ENCODE measurements around the gene ADAMTSL2.

Gene ADAMTSL2

GRCh38 chr9:133609311-133610098 lies 75.0 kb downstream of the ADAMTSL2 start, which contains the start of gene FAM163B:
FAM163B (minus strand) TSS chr9:133609389; CDS start chr9:133580223, 29,166 bp downstream.
- peak in 3 of 4 experiments; percentile 21 to 47 (median 29) for DNase-seq

- no peak for DNase-seq
Measured at GRCh38 chr9:133610845-133611244, 76.3 kb downstream of the ADAMTSL2 start.

DNA sequence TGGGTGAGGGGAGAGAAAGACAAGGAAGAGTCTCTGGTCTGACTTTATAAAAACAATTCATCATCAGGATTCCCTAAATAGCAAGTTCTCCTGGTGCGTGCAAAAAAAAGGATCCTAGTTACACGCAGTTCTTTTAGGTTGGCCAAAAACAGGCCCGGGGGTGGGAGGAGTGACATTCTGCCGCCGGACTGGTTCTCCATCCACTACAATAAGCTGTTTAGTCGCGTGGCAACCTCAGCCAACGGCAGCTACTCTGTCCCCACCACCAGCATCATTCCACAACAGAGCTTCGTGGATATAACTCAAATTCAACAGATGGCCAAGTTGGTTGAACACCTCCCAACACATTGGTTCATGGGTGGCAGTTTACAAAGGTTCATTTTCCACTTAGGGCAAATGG lies 77.5 kb downstream of the ADAMTSL2 start:
- no peak for DNase-seq

DNA sequence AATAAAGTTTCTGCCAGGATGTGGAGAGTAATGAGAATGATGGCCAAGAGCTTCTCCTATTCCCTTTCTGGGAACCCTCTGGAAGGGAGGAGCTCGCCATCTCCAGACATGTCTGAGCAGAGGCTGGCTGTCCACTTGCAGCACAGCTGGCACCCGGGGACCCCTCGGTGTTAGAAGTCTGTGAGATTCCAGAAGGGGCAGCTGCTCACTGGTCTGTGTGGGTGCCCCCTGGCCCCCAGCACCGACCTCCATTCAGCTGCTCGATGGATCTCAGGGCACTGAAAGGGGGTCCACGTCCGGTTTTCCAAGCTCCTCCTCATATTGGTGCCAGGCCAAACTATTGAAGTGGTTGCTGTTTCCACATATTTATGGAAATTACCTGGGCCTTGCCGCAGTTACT lies 78.3 kb downstream of the ADAMTSL2 start:
- DNase-seq, result no peak

- DNase-seq, result no peak
Measured at GRCh38 chr9:133613432-133613831, 78.9 kb downstream of the ADAMTSL2 start.

- no peak for DNase-seq
Measured at GRCh38 chr9:133614056-133614455, 79.6 kb downstream of the ADAMTSL2 start.

GRCh38 chr9:133614678-133615077 lies 80.2 kb downstream of the ADAMTSL2 start:
- no peak for DNase-seq

DNA sequence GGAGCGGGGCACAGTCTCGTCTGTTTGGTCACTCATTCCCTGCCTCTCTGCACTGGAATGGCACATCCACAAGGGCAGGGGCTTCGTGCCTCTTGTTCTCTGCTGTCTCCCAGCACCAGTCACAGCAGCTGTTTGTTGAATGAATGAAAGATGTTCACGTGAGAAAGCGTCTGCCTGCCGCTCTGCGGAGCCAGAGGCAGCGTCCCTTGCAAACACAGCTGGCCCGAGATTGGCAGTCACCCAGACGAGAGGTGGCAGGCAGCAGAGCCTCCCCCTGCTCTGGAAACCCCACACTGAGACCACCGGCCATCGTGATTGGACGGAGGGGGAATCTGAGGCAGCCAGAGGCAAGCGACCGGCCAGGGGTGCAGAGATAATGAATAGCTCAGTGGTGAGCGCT lies 80.7 kb downstream of the ADAMTSL2 start:
- no peak for DNase-seq

DNA sequence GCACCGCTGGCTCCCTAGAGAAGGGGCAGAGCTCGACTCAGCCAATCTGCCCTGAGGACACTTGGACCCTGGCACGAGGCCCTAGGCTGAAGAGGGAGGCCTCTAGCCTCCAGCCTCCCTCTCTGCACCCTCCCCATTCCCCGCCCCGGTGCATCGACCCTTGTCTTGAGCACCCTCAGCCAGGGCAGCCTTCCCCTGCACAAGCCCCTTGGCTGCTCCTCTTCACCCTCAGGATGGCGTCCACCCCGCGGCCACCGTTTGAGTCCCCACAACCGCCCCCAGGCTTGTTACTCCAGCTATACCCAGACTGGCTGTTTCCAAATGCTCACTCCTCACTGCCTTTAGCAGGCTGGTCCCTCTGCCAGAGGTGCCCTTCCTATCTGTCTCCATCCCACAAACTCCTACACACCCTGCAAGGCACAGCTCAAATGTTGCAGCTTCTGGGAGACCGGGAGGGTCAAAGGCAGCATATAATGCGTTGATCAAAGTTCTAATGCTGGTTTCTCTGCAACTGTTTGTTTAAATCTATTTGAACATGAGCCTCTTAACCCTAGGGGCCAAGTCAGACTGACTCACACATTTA lies 81.2 kb downstream of the ADAMTSL2 start:
- no peak for DNase-seq

GRCh38 chr9:133616643-133617405 lies 82.3 kb downstream of the ADAMTSL2 start:
- DNase-seq, result no peak

DNA sequence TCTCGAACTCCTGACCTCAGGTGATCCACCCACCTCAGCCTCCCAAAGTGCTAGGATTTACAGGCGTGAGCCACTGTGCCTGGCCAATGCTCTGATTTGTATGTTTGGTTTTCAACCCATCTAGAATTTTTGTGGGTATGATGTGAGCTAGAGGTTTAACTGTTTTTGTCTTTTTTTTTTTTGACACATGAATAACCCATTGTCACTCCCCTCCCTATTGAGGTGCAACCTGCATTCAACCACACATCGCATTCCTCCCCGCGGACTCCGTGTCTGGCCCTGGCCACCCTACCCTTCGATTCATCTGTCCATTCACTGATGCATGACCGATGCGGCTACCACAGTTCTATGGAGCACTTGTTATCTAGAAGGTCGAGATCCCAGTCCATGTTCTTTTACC lies 84.2 kb downstream of the ADAMTSL2 start:
- DNase-seq, result no peak

GRCh38 chr9:133619791-133620190 lies 85.3 kb downstream of the ADAMTSL2 start:
- peak in 2 of 4 experiments; percentile 14 to 40 for DNase-seq

DNA sequence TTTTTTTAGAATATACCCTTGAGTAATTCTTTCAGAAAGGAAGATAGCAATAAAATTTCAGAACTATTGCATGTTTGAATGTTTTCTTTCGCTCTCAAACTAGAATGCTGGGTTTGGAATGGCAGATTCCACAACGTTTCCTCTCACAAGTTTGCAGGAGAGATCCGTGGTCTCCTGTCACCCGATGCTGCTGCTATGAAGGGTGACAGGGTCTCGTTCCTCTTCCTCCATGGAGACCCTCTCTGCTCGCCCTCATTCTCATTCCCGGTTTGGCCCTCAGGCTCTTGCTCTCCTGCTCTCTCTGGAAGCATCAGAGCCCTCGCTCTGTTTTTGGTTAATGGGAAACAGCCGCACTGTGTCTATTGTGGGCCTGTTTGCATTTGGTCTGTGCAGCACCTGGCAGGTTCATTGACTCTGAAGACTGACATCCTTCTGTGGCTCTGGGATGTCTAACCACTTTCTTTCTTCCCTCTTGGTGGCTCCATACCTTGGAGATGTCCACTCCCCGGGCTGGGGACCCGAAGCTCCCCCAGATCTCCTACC lies 87.3 kb downstream of the ADAMTSL2 start:
- DNase-seq, result no peak

DNA sequence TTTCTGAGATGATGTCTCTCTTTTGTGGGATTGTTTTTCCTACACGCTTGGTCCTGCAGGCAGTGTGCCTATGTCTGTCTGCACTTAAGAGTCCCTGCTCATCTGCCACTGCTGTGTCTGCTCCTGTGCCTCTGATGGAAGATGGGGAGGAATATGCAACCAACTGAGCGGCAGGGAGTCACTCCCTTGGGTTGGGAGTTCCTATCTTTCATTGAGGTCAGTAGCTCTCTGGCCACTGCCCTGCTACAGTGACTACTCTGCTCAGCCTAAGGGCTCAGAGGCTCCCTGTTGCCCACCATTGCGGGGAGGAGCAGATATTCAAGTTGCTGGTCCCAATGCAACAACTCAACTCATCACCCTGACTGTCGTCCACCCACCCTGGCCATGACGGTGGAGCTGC lies 88.1 kb downstream of the ADAMTSL2 start:
- no peak for DNase-seq

Data from activated naive CD4-positive, alpha-beta T cell (primary cell).